Measurements from ENCODE around the gene CDC14C. TPM values are rescaled to one million over a fixed set of nuclear protein-coding genes. Genes with fewer than 3 reads are reported as not detected.
"Not testable (repeated sequence)": the region's sequence is repeated elsewhere in the genome, so short reads cannot be mapped to it uniquely, and the experiment has no call there.

CDC14C gene
- polyA plus RNA-seq, result not detected

DNA sequence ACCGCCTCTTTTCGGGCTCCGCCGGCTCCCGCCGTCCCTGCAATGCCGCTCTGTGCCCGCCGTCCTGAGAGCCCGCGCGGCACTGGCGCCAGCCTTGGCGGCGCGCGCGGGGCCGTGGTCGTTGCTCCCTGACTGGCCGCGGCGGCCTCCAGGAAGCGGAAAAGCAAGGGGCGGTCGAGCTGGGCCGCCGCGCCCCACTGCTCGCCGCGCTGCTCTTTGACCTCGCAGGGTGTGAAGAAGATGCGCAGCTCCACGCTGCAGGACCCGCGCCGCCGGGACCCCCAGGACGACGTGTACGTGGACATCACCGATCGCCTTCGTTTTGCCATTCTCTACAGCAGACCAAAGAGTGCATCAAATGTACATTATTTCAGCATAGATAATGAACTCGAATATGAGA, at the start of gene CDC14C:
Gene CDC14C (plus strand): TSS at position 115 of the 400 bp plus-strand sequence. CDS start 126 bp downstream, at position 241.
- no peak within 1 kb of the TSS for H3K27ac ChIP-seq (ENCODE audit: low read depth, low read length)
- WGBS, 3 donors, result 95 to 97% (median 95%) methylated on average over 46 of the region's 46 CpGs

DNA sequence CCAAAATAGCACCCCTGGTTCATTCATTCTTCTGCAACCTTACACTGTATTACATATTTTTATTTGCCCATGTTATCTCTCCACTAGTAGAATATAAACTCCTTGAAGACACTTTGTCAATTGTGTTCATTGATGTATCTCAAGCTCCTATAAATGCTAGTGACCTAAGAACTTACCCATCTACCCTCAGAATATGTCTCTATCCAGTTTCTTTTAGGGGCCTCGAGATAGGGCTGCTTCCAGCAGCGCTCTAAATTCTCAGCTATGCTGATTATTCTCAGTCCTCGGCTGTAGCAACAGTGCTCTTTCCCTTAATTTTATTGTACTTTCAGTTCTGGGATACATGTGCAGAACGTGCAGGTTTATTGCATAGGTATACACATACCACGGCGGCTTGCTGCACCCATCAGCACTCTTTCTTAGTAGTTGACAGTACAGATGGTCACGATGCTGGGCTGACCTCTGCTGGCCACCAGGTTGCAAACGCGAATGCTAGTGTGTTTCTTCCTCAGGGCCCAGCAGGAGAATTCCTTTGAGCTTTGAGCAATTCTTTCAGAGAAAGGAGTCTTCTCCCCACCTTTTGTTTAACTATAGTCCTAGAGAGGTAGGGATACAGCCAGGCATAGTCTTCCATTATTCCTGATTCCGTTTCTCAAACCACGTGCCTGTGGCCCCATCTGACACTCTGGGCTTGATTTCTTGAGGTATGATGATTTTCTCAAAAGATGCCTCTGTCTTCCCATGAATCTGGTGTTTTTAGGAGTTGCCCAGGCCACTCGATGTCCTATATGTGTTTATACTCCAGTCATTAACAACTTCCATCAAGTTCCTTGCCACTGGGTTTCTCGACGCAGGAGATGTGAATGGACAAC, 49.1 kb upstream of the CDC14C start:
- H3K27ac ChIP-seq (ENCODE audit: low read depth, low read length), result no peak overlapping the region
- WGBS, 3 donors, result 42 to 49% (median 48%) methylated on average over 14 of the region's 14 CpGs

DNA sequence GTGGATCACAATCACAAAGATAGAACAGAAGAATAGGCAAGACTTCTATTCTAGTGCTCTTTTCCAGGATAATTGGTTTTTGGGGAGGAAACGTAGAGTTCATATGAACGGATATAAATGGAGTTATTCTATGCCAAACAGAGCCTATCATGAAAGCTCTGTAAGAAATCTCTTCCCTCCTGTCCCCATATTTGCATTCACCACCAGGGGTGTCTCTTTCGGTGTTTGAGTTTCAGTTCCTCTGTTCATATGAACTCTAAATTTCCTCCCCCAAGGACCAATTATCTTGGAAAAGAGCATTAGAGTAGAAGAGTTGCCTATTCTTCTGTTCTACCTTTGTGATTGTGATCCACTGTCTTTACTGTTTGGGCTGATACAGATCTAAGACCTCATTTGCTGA, 48.3 kb upstream of the CDC14C start:
- H3K27ac ChIP-seq (ENCODE audit: low read depth, low read length), result no peak overlapping the region
- 61 to 84% (median 78%) methylated on average over 3 of the region's 3 CpGs for WGBS, 3 donors

DNA sequence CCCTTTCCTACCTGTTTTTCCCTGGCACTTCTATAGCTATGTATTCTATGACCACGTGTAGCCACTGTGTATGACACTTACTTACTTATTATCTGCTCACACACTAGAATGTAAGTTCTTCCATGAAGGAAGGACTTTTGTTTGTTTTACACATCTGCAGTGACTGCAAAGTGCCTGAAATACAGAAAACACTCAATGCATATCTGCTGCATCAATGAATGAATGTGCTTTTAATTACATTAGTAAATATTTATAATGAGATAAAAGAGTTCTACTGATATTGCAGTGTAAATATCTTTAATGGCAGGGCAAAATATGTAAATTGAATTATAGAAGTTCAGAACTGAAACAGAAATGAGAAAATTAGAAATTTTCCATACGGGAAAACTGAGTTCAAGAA, 43.5 kb upstream of the CDC14C start:
- no peak overlapping the region for H3K27ac ChIP-seq (ENCODE audit: low read depth, low read length)
- WGBS, 3 donors, result 59 to 83% (median 79%) methylated on average over 2 of the region's 2 CpGs

DNA sequence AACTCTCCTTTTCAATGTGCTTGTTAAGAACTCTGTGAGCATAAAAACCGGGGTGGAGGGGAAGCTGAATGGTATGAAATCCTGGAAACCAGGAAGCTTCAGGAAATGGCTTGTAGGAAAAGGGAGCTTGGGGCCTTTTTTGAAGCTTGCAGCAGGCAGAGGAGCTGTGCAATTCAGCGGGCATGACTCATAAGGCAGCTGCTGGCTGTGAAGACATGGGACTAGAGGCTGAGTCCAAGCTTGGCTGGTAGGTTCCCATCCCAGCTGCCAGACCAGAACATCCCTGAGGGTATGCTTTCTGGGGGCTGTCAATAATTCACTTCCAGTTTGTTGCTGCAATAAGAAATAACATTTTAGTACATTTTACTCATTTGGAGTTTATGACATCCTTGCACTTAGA, 36.8 kb upstream of the CDC14C start:
- no peak overlapping the region for H3K27ac ChIP-seq (ENCODE audit: low read depth, low read length)
- WGBS, 3 donors, result 37 to 65% (median 55%) methylated on average over 2 of the region's 2 CpGs

DNA sequence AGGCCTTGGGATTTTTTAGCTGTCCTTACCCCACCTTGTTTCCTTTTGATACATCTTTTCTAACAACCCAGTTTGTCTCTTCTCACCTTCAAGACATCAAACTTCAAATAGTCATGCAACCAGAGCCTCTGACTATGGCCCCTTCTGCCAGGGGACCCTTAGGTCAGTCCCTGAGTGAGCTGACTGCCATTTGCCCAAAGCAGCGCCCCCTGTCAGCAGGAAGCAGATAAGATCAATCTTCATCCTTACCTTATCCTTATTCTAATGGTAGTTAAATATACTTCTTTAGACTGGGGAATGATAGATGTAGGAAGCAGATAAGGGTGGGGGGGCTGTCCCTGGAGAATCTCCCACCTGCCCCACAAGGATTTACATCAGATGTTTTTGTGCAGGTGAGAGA, 29.8 kb upstream of the CDC14C start:
- no peak overlapping the region for H3K27ac ChIP-seq (ENCODE audit: low read depth, low read length)
- 60 to 74% (median 70%) methylated on average over 1 of the region's 1 CpG for WGBS, 3 donors

DNA sequence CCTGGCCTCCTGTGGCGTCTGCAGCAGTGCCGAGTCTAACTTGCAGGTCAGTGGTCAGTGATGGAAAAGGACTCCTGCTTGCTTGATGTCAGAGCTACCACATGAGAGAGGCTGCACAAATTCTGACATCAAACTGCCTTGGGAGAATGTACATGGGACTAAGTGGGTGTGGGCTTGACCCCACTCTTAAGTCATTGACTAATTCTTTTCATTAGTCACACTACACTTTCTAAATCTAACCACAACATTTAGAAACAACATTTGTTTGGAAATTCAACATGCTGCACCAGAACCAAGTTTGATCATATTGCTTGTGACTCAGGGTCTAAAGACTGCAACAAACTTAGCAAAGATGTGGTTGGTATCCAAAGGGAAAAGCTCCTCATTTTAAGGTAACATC, 24.4 kb upstream of the CDC14C start:
- H3K27ac ChIP-seq (ENCODE audit: low read depth, low read length), result no peak overlapping the region
- 81 to 89% (median 88%) methylated on average over 2 of the region's 2 CpGs for WGBS, 3 donors

DNA sequence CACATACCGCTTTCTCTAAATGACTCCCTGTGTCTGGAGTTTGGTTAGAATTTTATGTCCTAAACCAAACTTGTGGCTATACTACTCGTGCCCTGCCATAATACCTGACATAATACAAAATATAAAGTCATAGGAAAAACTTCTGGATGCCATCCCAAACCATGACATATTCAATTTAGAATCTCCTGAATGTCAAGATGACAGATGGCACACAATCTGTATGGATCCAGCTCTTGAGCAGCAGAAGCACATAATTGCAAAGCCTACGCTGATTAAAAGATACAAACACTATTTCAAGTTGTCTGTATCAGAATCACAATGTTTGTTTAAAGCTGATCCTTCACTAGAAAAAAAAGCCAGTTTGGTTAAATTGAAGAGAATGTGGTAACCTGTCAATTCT, 22.4 kb upstream of the CDC14C start:
- H3K27ac ChIP-seq (ENCODE audit: low read depth, low read length), result no peak overlapping the region
- WGBS, 3 donors, result 82 to 87% (median 84%) methylated on average over 3 of the region's 3 CpGs

DNA sequence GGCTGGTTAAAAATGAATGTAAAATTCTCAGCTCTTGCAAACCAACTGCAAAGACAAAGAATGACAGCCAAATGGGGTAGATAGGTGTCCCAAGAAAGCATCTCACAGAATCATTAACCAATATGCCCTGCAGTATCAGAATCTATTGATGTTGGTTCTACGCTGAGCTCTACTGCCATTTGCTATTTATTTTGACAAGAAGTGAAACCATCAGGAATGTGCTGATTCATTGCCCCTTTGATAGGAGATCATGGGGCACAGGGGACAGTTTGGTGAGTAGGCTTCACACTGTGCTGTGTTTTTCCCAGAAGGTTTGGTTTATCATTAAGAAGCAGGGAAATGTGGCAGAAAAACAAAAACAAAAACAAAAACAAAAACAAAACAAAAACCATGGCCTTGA, 19.4 kb upstream of the CDC14C start:
- H3K27ac ChIP-seq (ENCODE audit: low read depth, low read length), result no peak overlapping the region
- WGBS, 3 donors, result 47 to 75% (median 65%) methylated on average over 1 of the region's 1 CpG

DNA sequence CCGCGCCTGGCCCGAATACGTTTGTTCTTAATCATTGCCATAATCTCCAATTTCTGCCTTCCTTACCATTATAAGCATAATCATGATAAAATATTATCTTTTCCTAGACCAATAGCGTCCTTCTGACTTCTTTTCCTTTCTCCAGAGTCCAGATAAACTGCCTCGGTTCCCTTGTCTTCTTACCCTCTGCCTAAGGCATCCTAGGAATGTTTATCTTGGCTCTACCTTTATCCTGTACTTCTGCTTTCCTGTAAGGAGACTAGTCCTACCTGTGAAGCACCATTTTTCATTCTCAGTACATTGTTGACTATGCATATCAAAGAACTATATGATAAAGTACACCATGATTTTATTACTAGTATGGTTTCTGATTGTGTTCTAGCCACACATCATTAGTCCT, 18.7 kb upstream of the CDC14C start:
- WGBS, 3 donors, result 83 to 87% (median 87%) methylated on average over 6 of the region's 6 CpGs
- not testable (repeated sequence) for H3K27ac ChIP-seq (ENCODE audit: low read depth, low read length)

DNA sequence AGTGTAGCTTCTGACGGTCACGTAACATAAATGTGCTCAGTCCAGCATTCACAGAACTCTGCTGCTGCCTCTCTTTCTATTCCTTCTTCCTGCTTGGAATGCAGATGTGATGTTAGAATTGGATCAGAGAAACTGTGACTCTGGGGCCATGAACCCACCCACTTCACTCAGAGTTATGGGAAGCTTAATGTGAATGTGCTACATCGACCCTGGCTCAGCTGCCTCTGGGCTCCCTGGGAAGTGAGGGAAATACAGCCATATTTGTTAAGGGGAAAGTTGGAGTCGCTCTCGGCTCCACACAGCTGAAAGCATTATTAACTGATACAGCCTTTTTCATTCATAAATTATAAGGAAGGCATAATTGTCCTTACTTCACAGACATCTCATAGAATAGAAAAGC, 14.5 kb upstream of the CDC14C start:
- H3K27ac ChIP-seq (ENCODE audit: low read depth, low read length), result not testable (repeated sequence)
- WGBS, 3 donors, result 83 to 88% (median 85%) methylated on average over 5 of the region's 5 CpGs

DNA sequence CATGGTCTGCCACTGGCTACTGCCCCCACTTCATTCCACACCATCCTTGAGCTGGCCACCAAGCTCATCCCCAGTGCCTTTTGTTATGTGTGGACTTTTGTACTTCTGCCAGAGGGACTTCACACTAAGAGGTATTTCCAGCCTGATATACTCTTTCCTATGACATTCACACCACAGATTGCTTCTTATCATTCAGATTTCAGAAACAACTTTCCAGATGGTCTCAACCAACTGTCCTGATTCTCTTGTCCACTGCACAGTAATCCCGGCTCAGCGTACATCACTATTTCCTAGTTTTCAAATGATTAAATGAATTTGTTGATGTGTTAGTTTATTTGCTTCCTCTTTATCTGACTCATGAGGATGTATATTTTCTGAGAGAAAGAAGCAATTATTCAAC, 7.1 kb downstream of the CDC14C start:
- 93 to 99% (median 96%) methylated on average over 2 of the region's 2 CpGs for WGBS, 3 donors
- no peak overlapping the region for H3K27ac ChIP-seq (ENCODE audit: low read depth, low read length)

DNA sequence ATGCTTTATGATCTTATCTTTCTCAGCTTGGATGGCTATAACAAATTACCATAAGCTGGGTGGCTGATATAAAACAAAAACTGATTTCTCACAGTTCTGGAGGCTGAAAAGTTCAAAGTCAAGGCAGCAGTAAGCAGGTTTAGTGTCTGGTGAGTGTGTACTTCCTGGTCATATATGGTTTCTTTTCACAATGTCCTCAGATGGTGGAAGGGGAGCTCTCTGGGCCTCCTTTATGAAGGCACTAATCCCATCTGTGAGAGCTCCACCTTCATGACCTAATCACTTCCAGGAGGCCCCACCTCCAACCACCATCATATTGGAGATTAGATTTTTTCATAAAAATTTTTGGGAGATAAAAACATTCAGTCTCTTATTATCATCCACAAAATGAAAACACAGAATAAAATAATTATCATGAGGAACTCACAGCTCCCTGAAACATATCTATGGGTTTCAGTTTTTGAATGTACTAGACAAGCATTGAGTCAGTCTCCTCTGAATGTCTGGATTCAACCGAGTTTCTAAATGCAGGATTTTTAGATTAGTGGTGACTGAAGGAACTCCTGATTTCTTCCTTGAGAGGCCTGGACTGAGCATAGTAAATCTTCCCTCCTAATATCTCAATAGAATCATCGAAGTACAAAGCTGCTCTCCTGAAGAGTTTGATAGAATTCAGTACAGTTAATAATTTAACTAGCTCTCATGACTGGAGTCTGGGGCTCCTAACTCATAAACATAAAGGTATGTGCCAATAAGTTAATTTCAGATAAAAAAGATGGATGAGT, 8.0 kb downstream of the CDC14C start:
- no peak overlapping the region for H3K27ac ChIP-seq (ENCODE audit: low read depth, low read length)
- WGBS, 3 donors, result 55 to 85% (median 74%) methylated on average over 2 of the region's 2 CpGs

DNA sequence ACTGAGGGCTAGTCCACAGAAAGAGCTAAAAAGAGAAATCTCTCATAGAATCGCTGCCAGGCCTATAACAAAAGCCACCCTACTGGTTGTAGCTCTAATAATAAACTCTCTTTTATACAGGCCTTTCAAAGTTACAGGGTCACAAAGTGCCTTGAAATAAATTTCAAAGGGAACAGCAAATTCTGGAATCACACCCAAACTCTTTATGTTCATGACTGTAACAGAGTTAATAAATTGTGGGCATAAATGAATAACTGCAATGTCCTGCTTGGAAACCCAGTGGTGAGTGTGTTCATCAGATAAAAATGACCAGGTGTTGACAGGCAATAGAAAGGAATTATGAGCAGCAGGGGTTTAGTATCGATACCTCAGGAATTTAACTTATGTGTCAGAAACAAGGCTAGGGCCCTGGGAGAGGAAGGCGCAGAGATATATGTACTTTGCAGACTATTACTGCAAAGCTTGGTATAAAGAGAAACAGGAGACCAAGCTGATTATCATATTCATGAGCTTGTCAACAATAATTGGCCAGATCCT, 9.3 kb downstream of the CDC14C start:
- WGBS, 3 donors, result 80 to 93% (median 83%) methylated on average over 3 of the region's 3 CpGs
- no peak overlapping the region for H3K27ac ChIP-seq (ENCODE audit: low read depth, low read length)

DNA sequence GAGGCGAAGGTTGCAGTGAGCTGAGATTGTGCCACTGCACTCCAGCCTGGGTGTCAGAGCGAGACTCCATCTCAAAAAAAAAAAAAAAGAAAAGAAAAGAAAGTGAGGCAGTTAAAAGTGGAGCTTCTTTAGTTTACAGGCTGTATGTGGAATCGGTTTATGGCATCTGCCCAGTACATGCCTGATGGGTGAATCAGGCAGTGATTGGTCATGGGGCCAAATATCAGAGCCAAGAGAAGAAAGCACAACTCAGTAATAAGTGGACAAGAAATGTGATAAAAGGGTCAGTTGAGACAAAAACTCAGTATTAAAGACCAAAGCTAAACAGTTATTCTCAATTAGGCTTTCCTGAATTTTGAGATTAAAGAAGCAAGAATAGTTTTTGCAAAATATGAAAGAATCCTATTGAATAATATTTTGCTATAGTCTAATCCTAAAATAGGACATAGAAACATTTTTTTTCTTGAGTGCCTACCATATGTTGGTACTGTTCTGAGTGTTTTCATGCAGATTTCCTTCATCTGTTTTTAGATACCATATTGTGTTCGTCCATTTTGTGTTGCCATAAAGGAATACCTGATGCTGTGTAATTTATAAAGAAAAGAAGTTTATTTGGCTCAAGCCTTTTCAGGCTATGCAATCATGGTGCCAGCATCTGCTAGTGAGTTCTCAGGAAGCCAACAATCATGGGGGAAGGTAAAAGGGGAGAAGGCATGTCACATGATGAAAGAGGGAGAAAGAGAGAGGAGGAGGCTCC, 14.4 kb downstream of the CDC14C start:
- 64 to 88% (median 66%) methylated on average over 4 of the region's 4 CpGs for WGBS, 3 donors
- no peak overlapping the region for H3K27ac ChIP-seq (ENCODE audit: low read depth, low read length)

DNA sequence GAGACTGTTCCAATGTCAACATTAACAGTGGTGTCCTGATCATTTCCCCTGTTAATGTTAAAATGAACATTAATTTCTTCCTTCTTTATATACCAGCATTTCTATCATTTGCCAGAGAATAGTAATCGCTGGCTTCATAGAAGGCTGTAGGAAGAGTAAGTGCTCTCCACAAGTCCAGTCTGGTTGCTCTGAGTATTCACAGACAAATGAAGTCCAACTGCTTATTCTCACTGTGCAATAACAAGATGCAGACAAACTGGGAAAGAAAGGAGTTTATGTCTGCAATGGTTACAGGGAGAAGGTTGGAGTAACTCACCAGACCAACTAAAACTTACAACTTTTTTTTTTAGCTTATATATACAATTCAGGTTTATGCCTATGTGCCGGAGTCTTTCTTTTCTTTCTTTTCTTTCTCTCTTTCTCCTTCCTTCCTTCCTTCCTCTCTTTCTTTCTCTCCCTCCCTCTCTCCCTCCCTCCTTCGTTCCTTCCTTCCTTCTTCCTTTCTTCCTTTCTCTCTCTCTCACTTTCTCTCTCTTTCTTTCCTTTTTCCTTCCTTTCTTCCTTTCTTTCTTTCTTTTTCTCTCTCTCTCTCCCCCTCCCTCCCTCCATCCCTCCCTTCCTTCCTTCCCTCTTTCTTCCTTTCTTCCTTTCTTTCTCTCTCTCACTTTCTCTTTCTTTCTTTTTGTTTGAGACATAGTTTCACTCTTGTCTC, 19.1 kb downstream of the CDC14C start:
- 69 to 90% (median 70%) methylated on average over 3 of the region's 3 CpGs for WGBS, 3 donors
- H3K27ac ChIP-seq (ENCODE audit: low read depth, low read length), result no peak overlapping the region

DNA sequence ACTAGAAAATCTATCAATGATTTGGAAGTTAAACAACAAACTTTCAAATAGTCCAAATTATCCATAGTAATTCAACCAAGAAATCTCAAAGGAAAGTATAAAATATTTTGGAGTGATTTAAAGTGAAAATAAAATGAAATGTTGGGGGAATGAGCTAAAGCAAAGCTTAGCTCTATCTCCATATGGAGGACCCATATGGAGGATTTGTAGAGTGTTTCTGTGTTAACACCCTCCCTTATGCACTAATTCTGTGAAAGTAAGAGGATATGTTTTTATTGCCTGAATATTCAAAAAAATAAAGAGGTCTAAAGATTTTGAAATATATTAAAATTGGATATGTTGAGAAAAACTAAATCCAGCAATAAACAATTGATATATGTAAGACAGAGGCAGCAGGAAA, 31.6 kb downstream of the CDC14C start:
- H3K27ac ChIP-seq (ENCODE audit: low read depth, low read length), result no peak overlapping the region

DNA sequence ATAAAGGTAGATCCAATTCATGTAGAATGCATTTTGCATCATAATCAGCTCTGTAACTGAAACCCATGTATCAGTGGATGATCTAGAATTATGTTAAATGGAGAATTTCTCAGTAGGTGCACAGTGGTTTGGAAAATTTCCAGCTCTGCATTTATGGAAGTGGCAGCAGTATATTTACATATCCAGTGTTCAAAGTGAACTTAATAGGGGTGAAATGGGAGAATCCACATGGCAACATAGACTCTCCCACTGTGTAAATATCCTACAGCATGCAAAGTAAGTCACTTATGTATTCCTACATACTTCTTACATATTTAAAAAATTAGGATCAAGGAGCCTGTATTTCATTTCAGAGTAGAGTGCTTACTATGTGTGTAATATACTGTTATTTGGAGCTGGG, 35.3 kb downstream of the CDC14C start:
- H3K27ac ChIP-seq (ENCODE audit: low read depth, low read length), result no peak overlapping the region
